MM.1S (cell line): ENCODE measurements around the gene AZIN2.

ENCODE experiments used
- DNase-seq: peaks from one replicate; pipeline ENCODE4 v3.0.0-alpha.2; 2015
- H2AFZ ChIP-seq: fragments of 300-600 bp; sonication (generic); 2 replicates; pipeline ENCODE4 v1.6.0; 2016; ENCODE audit warnings: antibody characterized with exemption, low read length
- H3F3A ChIP-seq: fragments of 300-600 bp; sonication (generic); 2 replicates; pipeline ENCODE4 v1.6.1; 2016; ENCODE audit warnings: mild to moderate bottlenecking, antibody characterized with exemption, low read length, moderate library complexity, mixed read lengths; ENCODE audit not compliant: insufficient read depth
- H3K27ac ChIP-seq: fragments of 300-600 bp; sonication (generic); 2 replicates; pipeline ENCODE4 v1.5.1; 2016; ENCODE audit warnings: mild to moderate bottlenecking, low read length
- H3K27me3 ChIP-seq: fragments of 300-600 bp; sonication (generic); replicated peaks from 2 replicates; pipeline ENCODE4 v1.6.0; 2016; ENCODE audit warnings: low read length; ENCODE audit not compliant: insufficient read depth
- H3K36me3 ChIP-seq: fragments of 300-600 bp; sonication (generic); replicated peaks from 2 replicates; pipeline ENCODE4 v1.6.1; 2016; ENCODE audit warnings: mild to moderate bottlenecking, low read length, mixed read lengths; ENCODE audit not compliant: insufficient read depth
- H3K4me1 ChIP-seq: fragments of 300-600 bp; sonication (generic); 2 replicates; pipeline ENCODE4 v1.6.1; 2016; ENCODE audit warnings: low read length, mixed read lengths
- H3K4me2 ChIP-seq: fragments of 300-600 bp; sonication (generic); 2 replicates; pipeline ENCODE4 v1.6.0; 2016; ENCODE audit warnings: low read depth, low read length
- H3K4me3 ChIP-seq: fragments of 300-600 bp; sonication (generic); 2 replicates; pipeline ENCODE4 v1.5.1; 2016; ENCODE audit warnings: low read length, mixed read lengths
- H3K79me2 ChIP-seq: fragments of 300-600 bp; sonication (generic); 2 replicates; pipeline ENCODE4 v1.6.1; 2016; ENCODE audit warnings: mixed run types, low read length, mixed read lengths
- H3K9ac ChIP-seq: fragments of 300-600 bp; sonication (generic); 2 replicates; pipeline ENCODE4 v1.6.1; 2016; ENCODE audit warnings: low read length, mixed read lengths
- H3K9me2 ChIP-seq: fragments of 300-600 bp; sonication (generic); replicated peaks from 2 replicates; pipeline ENCODE4 v1.6.1; 2016; ENCODE audit warnings: mild to moderate bottlenecking, low read length, mixed read lengths; ENCODE audit not compliant: insufficient read depth
- H3K9me3 ChIP-seq: fragments of 300-600 bp; sonication (generic); replicated peaks from 2 replicates; pipeline ENCODE4 v1.6.1; 2016; ENCODE audit warnings: mild to moderate bottlenecking, low read length, mixed read lengths; ENCODE audit not compliant: insufficient read depth
- H4K20me1 ChIP-seq: fragments of 300-600 bp; sonication (generic); 2 replicates; pipeline ENCODE4 v1.6.1; 2016; ENCODE audit warnings: mild to moderate bottlenecking, low read length, moderate library complexity, mixed read lengths; ENCODE audit not compliant: insufficient read depth
- EZH2 ChIP-seq: fragments of 300-600 bp; sonication (generic); optimal IDR thresholded peaks from 2 replicates; pipeline ENCODE3; 2017; ENCODE audit warnings: low read depth, mild to moderate bottlenecking, antibody characterized with exemption, low read length, mixed read lengths
- EZH2phosphoT487 ChIP-seq: fragments of 300-600 bp; sonication (generic); IDR thresholded peaks from 2 replicates; pipeline ENCODE4 v1.6.1; 2018; ENCODE audit warnings: antibody characterized with exemption, low read length
- TF ChIP-seq, protein P1 (sequence below): fragments of 300-600 bp; sonication (generic); IDR thresholded peaks from 2 replicates; pipeline ENCODE4 v1.5.1; 2016; ENCODE audit warnings: antibody characterized with exemption, low read length, mixed read lengths

Gene AZIN2

DNA sequence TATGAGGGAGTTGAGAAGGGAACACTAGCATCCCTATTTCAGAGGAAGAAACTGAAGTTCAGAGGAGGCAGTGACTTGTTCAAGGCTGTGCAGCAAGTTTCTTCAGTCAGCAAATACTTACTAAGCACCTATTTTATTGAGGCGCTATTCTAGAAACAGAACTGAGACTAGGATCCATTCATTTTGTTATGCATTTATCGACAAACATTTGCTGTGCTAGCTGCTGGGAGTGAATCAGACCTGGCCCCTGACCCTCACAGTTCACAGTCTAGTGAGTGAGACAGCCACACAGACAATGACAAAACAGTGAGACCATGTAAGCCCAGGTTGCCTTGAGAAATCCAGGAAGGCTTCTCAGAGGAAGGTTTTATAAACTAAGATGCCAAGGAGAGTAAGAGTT is 72.7 kb downstream of the AZIN2 start:
- Histone ChIP-seq H3F3A (no peaks in the 10 kb centered on the region), H3K36me3 (no peaks in the 10 kb centered on the region), H3K9me3 (no peaks in the 10 kb centered on the region), H3K9ac (no peak overlapping the region), H3K27ac (no peak overlapping the region), H3K9me2 (no peaks in the 10 kb centered on the region), H3K4me1 (no peaks in the 10 kb centered on the region), H3K4me3 (no peak overlapping the region), H3K27me3 (no peaks in the 10 kb centered on the region), H2AFZ (no peak overlapping the region), H3K4me2 (no peak overlapping the region), H3K79me2 (no peaks in the 10 kb centered on the region), H4K20me1 (no peaks in the 10 kb centered on the region)
- TF ChIP-seq EZH2phosphoT487 (no peak), EZH2 (no peak)
- TF ChIP-seq, protein P1, sequence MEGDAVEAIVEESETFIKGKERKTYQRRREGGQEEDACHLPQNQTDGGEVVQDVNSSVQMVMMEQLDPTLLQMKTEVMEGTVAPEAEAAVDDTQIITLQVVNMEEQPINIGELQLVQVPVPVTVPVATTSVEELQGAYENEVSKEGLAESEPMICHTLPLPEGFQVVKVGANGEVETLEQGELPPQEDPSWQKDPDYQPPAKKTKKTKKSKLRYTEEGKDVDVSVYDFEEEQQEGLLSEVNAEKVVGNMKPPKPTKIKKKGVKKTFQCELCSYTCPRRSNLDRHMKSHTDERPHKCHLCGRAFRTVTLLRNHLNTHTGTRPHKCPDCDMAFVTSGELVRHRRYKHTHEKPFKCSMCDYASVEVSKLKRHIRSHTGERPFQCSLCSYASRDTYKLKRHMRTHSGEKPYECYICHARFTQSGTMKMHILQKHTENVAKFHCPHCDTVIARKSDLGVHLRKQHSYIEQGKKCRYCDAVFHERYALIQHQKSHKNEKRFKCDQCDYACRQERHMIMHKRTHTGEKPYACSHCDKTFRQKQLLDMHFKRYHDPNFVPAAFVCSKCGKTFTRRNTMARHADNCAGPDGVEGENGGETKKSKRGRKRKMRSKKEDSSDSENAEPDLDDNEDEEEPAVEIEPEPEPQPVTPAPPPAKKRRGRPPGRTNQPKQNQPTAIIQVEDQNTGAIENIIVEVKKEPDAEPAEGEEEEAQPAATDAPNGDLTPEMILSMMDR = no peak
- DNase-seq = no peak

DNA sequence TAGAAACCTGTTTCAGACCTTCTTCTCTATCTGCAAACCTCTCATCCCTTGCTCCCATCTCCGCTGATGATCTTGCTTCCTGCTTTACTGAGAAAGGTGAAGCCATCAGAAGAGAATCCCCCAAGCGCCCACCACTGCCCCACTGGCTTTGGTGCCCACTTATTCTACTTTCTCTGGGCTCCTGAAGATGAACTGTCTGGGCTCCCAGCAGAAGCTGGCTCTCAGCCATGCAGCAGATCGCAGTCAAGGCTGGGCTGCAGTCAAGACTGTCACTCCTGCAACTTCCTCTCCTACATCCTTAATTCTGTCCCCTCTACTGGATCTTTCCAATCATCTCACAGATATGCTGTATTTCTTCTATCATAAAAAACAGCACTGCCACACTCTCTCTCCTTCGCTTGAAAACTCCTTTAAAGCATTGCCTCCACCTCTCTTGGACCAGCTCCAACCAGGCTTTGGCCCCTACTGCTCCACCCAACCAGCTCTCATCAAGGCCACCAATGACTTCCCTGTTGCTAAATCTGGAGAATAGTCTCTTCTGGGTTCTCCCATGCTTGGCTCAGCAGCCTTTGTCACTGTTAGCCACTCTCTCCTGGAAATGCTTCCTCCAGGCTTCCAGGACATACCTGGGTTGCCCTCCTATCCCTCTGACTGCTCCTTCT is 75.1 kb downstream of the AZIN2 start:
- no peaks in the 10 kb centered on the region for H3K27me3 ChIP-seq
- no peaks in the 10 kb centered on the region for H3K36me3 ChIP-seq
- H3K9me3 ChIP-seq = no peaks in the 10 kb centered on the region
- no peaks in the 10 kb centered on the region for H3K79me2 ChIP-seq
- TF ChIP-seq, protein P1 = no peak
- TF ChIP-seq EZH2 = no peak
- no peak for TF ChIP-seq EZH2phosphoT487
- H3K4me3 ChIP-seq = no peak overlapping the region
- no peak overlapping the region for H3K9ac ChIP-seq
- H3K4me1 ChIP-seq = no peaks in the 10 kb centered on the region
- H2AFZ ChIP-seq = no peak overlapping the region
- no peaks in the 10 kb centered on the region for H3K9me2 ChIP-seq
- H3K4me2 ChIP-seq = no peak overlapping the region
- H4K20me1 ChIP-seq = no peaks in the 10 kb centered on the region
- no peaks in the 10 kb centered on the region for H3F3A ChIP-seq
- no peak for DNase-seq
- H3K27ac ChIP-seq = no peak overlapping the region

DNA sequence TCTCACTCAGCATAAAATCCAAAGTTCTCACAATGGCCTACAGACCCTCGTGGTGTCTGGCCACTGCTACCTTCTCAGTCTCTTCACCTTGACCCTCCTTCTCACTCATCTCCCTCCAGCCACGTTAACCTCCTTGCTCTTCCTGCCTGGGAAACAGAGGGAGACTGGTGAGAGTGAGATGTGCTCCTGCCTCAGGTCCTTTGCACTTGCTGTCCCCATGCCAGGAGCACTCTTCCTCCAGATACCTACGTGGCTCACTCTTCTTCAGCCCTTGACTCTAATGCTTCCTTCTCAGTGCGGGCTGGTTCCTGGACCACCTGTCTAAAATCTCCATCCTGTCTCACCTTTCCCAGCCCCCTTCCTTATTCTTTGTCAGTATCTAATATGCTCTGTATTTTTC is 76.2 kb downstream of the AZIN2 start:
- Histone ChIP-seq H3K4me1 (no peaks in the 10 kb centered on the region), H3K79me2 (no peaks in the 10 kb centered on the region), H3K9ac (no peak overlapping the region), H4K20me1 (no peaks in the 10 kb centered on the region), H3K4me2 (no peak overlapping the region), H3K9me3 (no peaks in the 10 kb centered on the region), H3K4me3 (no peak overlapping the region), H2AFZ (no peak overlapping the region), H3K9me2 (no peaks in the 10 kb centered on the region), H3K27ac (no peak overlapping the region), H3K36me3 (no peaks in the 10 kb centered on the region), H3K27me3 (no peaks in the 10 kb centered on the region), H3F3A (no peaks in the 10 kb centered on the region)
- no peak for TF ChIP-seq EZH2
- TF ChIP-seq EZH2phosphoT487 = no peak
- no peak for DNase-seq

DNA sequence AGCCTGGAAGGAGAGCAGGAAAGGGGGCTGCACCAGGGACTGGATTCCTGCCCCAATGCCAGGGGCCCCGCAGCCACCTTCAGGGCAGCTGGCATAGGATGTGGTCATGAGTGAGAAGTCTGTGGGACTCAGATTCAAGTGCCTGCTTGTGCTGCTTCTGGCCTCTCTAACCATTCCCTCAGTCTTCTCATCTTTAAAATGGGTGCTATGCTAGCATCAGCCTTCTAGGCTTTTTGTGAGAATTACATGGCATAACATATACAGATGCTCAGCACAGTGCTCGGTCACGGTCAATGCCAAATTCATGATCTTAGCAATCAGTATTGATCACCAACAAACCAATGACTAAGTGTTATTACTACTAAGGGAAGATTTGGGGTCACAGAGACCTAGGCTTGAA is 77.4 kb downstream of the AZIN2 start:
- Histone ChIP-seq H2AFZ (no peak overlapping the region), H3K9ac (no peak overlapping the region), H3K27me3 (no peaks in the 10 kb centered on the region), H3K79me2 (no peaks in the 10 kb centered on the region), H3K36me3 (no peaks in the 10 kb centered on the region), H3K4me1 (no peaks in the 10 kb centered on the region), H3K4me3 (no peak overlapping the region), H3K4me2 (no peak overlapping the region), H3K27ac (no peak overlapping the region), H3F3A (no peaks in the 10 kb centered on the region), H3K9me2 (no peaks in the 10 kb centered on the region), H4K20me1 (no peaks in the 10 kb centered on the region), H3K9me3 (no peaks in the 10 kb centered on the region)
- DNase-seq = no peak
- TF ChIP-seq, protein P1 = no peak
- TF ChIP-seq EZH2 = no peak
- TF ChIP-seq EZH2phosphoT487 = no peak
